Mucosa of descending colon (tissue), 3 donors: ENCODE data around the gene ZMYND15. TPM values are rescaled to one million over a fixed set of nuclear protein-coding genes. Genes with fewer than 3 reads are reported as not detected.
"Not testable (repeated sequence)": the region's sequence is repeated elsewhere in the genome, so short reads cannot be mapped to it uniquely, and the experiment has no call there.

Experiments used
- ATAC-seq: fragments of 200-7000 bp; cut with Tn5 transposase; one replicate; pipeline ENCODE4 v1.9.1; 2020; ENCODE audit warnings: mild to moderate bottlenecking, moderate library complexity
- DNase-seq, 3 donors: peaks; one replicate each; pipeline ENCODE4 v3.0.0-alpha.2; 2020
- H3K36me3 ChIP-seq: fragments of 200-600 bp; one replicate; pipeline ENCODE4 v1.8.0; 2021; ENCODE audit warnings: low read depth, mild to moderate bottlenecking
- H3K4me1 ChIP-seq: fragments of 200-600 bp; one replicate; pipeline ENCODE4 v1.8.0; 2021; ENCODE audit warnings: low read depth, mild to moderate bottlenecking
- H3K4me3 ChIP-seq: fragments of 200-600 bp; one replicate; pipeline ENCODE4 v1.8.0; 2021; ENCODE audit warnings: mild to moderate bottlenecking
- H3K9me3 ChIP-seq: fragments of 200-600 bp; one replicate; pipeline ENCODE4 v1.8.0; 2021; ENCODE audit warnings: mild to moderate bottlenecking
- intact Hi-C, 2 donors: fragments of 100-400 bp; cut with DNase I in 1 of 2; cut with micrococcal nuclease in 1 of 2; formaldehyde crosslinking; loops; one replicate each; pipeline versions ENCODE4 v1.11.0 to v1.11.1; 2022; cut with DNase I, micrococcal nuclease
- total RNA-seq, 3 donors: library from RNA; stranded (reverse); fragmentation: NEBNext Ultra II Directional in 2 of 3; extraction: Animal tissue kit (Norgen Biotek cat#: 25700) in 2 of 3; gene quantifications; one replicate each; pipeline versions ENCODE4 v1.2.1 to v1.2.4, GENCODE V29; 2021 to 2023
- TF ChIP-seq, protein P1 (sequence below): fragments of 200-600 bp; IDR thresholded peaks from one replicate; pipeline ENCODE4 v1.8.0; 2022; ENCODE audit warnings: antibody characterized with exemption, mild to moderate bottlenecking
- donor health status: DM: no; HTN: no; CAD: no; lungs with moderate emphysema.
- donor health status: DM: no; HTN: no; CAD: no.
- donor health status: DM: no; HTN: yes; CAD: no.

The ZMYND15 gene
- total RNA-seq, 3 donors from 2014 or later = 1.2 to 1.4 (median 1.3) TPM

DNA sequence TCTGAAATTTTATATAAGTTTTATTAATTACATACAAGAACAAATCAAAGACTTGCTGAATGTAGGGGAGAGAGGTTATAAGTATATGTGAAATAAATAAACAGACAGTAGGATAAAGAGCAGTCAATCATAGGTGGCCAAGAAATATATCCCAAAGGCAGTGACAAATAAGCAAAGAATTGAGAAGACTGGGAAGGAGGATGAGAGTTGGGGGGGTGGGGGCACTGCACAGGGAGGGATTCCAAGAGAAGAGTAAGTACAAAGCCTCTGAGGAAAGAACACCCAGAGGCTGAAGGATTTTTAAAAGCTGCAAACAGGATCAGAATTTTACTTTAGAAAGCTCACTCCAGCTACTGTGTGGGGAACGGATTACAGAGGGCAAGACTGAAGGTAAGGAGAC is 38.5 kb upstream of the ZMYND15 start:
- Histone ChIP-seq H3K36me3 (no peaks in the 10 kb centered on the region), H3K9me3 (no peaks in the 10 kb centered on the region), H3K4me1 (peaks cover 12% of the 10 kb centered on the region), H3K4me3 (no peak overlapping the region)
- intact Hi-C loops = loop anchor here in 1 of 2 donors (10.0 kb wide), 1 partner anchor 184 kb away; no protein-coding TSS in a partner anchor
- ATAC-seq (no peak), DNase-seq (no peak)
- TF ChIP-seq, protein P1, sequence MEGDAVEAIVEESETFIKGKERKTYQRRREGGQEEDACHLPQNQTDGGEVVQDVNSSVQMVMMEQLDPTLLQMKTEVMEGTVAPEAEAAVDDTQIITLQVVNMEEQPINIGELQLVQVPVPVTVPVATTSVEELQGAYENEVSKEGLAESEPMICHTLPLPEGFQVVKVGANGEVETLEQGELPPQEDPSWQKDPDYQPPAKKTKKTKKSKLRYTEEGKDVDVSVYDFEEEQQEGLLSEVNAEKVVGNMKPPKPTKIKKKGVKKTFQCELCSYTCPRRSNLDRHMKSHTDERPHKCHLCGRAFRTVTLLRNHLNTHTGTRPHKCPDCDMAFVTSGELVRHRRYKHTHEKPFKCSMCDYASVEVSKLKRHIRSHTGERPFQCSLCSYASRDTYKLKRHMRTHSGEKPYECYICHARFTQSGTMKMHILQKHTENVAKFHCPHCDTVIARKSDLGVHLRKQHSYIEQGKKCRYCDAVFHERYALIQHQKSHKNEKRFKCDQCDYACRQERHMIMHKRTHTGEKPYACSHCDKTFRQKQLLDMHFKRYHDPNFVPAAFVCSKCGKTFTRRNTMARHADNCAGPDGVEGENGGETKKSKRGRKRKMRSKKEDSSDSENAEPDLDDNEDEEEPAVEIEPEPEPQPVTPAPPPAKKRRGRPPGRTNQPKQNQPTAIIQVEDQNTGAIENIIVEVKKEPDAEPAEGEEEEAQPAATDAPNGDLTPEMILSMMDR = no peak

DNA sequence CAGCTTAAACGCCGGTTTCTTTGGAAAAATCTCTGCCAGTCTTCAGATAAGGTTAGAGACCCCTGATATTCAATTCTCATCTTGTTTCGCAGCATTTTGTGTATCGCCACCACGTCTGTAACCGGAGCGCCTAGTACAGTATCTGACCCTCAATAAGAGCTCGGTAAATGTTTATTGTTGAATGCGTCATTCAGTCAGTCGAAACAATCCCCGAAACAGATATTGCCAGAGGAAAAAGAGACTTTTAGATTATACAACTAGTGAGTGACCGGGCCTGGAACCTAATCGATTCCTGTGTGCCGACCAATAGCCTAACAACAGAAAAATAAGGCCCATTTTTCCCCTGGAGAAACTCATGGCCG is 36.3 kb upstream of the ZMYND15 start:
- TF ChIP-seq, protein P1 = no peak
- Histone ChIP-seq H3K4me3 (peak overlapping the region; percentile 76), H3K9me3 (no peaks in the 10 kb centered on the region), H3K36me3 (no peaks in the 10 kb centered on the region), H3K4me1 (peaks cover 12% of the 10 kb centered on the region)
- intact Hi-C loops = loop anchor here in 1 of 2 donors (10.0 kb wide), 1 partner anchor 181 kb away; no protein-coding TSS in a partner anchor
- no peak for DNase-seq
- no peak for ATAC-seq

DNA sequence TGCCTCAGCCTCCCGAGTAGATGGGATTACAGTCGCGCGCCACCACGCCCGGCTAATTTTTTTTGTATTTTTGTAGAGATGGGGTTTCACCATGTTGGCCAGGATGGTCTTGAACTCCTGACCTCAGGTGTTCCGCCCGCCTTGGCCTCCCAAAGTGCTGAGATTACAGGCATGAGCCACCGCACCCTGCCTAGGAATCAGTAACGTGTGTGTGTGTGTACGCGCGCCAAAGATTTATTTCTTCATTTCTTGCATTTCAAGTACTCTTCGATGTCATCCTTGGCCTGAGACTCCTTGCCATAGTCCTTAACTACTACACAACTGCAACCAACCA is 35.1 kb upstream of the ZMYND15 start:
- not testable (repeated sequence) for H3K36me3 ChIP-seq, ATAC-seq, DNase-seq, H3K9me3 ChIP-seq, H3K4me3 ChIP-seq
- peaks cover 12% of the 10 kb centered on the region for H3K4me1 ChIP-seq
- intact Hi-C loops = loop anchor here in 1 of 2 donors (10.0 kb wide), 1 partner anchor 180 kb away; no protein-coding TSS in a partner anchor

DNA sequence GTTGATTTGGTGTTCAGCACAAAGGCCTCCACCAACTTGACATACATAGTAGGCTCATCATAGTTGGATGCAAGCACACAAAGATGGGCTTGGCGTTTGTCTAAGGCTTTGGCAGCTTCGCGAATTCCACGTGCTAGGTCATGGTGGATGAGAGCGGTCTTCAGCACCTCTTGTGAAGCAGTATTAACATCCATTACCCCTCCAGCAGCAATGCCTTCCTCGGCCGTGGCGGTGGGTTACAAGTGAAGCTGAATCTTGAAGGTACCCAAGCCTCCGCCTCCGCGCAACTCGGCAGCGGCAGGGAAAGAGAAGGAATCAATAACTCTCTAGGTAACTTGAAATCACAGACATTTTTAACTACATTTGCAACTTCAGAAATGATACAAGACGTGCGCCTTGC is 34.6 kb upstream of the ZMYND15 start:
- Histone ChIP-seq H3K4me1 (peaks cover 12% of the 10 kb centered on the region), H3K36me3 (no peaks in the 10 kb centered on the region), H3K4me3 (no peak overlapping the region), H3K9me3 (no peaks in the 10 kb centered on the region)
- TF ChIP-seq, protein P1 = no peak
- intact Hi-C loops = loop anchor here in 1 of 2 donors (10.0 kb wide), 1 partner anchor 180 kb away; no protein-coding TSS in a partner anchor
- DNase-seq (no peak), ATAC-seq (no peak)

DNA sequence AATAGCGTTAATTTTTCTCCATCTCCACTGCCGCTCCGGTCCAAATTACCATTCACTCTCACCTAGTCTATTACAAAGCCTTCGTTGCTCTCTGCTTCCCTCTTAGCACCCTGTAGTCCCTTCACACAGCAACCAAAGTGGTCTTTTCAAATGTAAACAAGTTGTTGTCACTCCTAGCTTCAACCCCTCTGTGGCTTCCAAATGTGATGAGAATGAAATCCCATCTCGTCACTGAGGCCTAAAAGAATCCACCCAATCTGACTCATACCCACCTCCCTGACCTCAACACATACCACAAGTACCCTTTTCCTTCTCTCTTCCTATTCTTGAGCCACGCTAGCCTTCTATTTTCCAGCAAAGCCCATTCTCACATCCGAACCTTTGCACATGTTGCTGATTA is 33.5 kb upstream of the ZMYND15 start:
- DNase-seq (no peak), ATAC-seq (no peak)
- TF ChIP-seq, protein P1 = no peak
- no peaks in the 10 kb centered on the region for H3K36me3 ChIP-seq
- intact Hi-C loops = loop anchor here in 1 of 2 donors (10.0 kb wide), 1 partner anchor 179 kb away; no protein-coding TSS in a partner anchor
- H3K4me1 ChIP-seq = peaks cover 16% of the 10 kb centered on the region
- H3K9me3 ChIP-seq = no peaks in the 10 kb centered on the region
- H3K4me3 ChIP-seq = no peak overlapping the region

DNA sequence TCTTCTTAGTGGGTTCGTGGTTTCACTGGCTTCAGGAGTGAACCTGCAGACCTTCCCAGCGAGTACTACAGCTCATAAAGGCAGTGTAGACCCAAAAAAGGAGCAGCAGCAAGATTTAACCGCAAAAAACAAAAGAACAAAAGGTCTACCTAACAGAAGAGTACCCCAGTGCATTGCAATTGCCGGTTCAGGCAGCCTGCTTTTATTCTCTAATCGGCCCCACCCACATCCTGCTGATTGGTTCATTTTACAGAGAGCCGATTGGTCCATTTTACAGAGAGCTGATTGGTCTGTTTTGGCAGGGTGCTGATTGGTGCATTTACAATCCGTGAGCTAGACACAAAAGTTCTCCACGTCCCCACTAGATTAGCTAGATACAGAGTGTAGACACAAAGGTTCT is 31.2 kb upstream of the ZMYND15 start:
- Histone ChIP-seq H3K9me3 (no peaks in the 10 kb centered on the region), H3K4me1 (peaks cover 18% of the 10 kb centered on the region), H3K36me3 (no peaks in the 10 kb centered on the region), H3K4me3 (no peak overlapping the region)
- intact Hi-C loops = loop anchor here in 1 of 2 donors (10.0 kb wide), 1 partner anchor 176 kb away; no protein-coding TSS in a partner anchor
- TF ChIP-seq, protein P1 = no peak
- no peak for ATAC-seq
- DNase-seq = no peak
